Measurements from ENCODE around the gene CD81.
"Not testable (repeated sequence)": the region's sequence is repeated elsewhere in the genome, so short reads cannot be mapped to it uniquely, and the experiment has no call there.

The CD81 gene, protein sequence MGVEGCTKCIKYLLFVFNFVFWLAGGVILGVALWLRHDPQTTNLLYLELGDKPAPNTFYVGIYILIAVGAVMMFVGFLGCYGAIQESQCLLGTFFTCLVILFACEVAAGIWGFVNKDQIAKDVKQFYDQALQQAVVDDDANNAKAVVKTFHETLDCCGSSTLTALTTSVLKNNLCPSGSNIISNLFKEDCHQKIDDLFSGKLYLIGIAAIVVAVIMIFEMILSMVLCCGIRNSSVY

DNA sequence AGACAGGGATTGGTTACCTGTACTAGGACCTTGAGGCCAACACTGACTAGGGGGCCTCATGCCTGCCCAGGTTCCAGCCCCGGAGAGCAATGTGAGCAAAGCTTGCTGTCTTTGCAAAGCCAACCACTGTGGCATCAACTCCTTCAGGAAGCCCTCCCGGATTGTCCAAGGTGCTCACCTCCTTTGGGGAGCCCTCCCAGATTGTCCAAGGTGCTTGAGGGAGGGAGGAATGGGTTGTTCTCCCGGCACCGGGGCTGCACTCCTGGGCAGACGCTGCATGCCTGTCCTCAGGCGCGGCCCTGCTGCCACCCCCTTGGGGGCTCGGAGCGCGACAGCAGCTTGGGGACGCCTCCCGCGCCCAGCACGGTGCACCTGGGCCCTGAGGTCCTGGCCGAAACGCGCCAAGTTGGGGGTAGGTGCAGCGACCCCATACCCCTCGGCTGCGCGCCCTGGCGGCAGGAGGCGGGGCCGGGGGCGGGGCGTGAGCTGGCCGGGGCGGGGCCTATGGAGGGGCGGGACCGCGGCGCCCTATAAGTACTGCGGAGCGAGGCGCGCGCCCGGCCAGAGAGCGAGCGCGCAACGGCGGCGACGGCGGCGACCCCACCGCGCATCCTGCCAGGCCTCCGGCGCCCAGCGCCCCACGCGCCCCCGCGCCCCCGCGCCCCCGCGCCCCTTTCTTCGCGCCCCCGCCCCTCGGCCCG is at the start of gene CD81:
Gene CD81 (plus strand): TSS at position 560 of the 701 bp plus-strand sequence. CDS start 240 bp downstream, outside the sequence.
- H3K9me3 ChIP-seq, result peaks cover 14% of the 10 kb centered on the region; the same call in 1 of the 2 replicates
- H3K4me2 ChIP-seq, result peak within 1 kb of the TSS; percentile 89
- peaks cover 25% of the 10 kb centered on the region for H3K36me3 ChIP-seq
- H4K20me1 ChIP-seq, result peaks cover 56% of the 10 kb centered on the region
- H3K9ac ChIP-seq, result peak within 1 kb of the TSS; percentile 94
- no peaks in the 10 kb centered on the region for H3K27me3 ChIP-seq
- peak within 1 kb of the TSS; percentile 92 for H3K27ac ChIP-seq
- H3K4me1 ChIP-seq, result peaks cover 42% of the 10 kb centered on the region
- TF ChIP-seq Cebpa-rat (IDR thresholded peaks at IDR 0.05), result no peak
- H3K4me3 ChIP-seq, result peak within 1 kb of the TSS; percentile 97

DNA sequence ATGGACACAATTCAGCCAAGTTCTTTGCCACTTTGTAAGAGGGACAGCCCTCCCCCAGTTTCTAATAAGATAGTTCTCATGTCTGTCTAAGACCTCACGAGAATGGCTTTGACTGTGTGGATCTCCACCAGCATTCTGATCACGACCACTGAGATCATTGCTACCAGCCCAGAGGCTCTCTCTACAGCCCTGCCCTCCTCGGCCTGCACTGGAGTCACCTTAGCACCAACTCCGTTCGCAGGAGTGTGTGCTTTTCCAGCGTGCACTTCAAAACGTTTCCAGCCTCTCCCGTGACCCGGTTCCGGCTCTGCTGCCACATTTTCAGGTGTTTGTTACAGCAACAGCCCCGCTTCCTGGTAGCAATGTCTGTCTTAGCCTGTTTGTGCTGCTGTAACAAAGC is 49.1 kb upstream of the CD81 start:
- no peak overlapping the region for H3K9ac ChIP-seq
- no peak overlapping the region for H3K27ac ChIP-seq
- no peak for TF ChIP-seq Cebpa-rat (IDR thresholded peaks at IDR 0.05)
- H4K20me1 ChIP-seq, result no peaks in the 10 kb centered on the region
- peaks cover 7% of the 10 kb centered on the region for H3K4me1 ChIP-seq
- no peaks in the 10 kb centered on the region for H3K36me3 ChIP-seq
- peaks cover 27% of the 10 kb centered on the region for H3K9me3 ChIP-seq
- no peaks in the 10 kb centered on the region for H3K27me3 ChIP-seq
- no peak overlapping the region for H3K4me3 ChIP-seq
- H3K4me2 ChIP-seq, result no peak overlapping the region

DNA sequence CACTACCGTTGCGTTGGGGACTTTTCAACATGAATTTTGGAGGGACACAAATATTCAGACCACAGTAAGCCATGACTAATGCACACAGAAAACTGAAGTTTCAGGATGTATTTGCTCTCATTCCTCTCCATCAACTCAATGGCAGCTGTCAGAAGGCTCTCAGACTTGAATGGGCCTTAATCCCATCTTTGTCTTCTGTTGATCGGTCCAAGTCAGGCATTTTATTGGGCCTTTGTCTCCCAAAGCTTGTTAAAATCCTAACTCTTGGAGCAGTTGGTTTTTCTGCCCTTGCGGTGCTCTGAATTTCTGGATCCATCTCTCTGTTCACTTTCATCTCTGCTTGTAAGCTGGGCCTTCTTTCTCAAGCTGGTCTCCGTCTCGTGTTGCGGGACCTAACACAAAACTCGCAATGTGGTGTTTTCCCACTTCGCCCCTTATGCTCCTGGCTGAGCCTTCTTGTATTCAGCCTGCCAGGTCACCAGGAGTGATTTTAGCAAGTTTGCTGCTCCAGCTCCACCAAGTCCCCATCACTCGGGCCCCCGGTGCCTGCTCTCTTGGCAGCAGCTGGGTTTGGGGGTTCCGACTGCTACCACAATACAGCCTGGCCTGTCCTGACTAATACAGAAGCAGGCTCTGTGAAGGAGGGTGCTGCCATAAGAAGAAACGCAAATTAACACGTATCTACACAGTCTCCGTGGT is 48.3 kb upstream of the CD81 start:
- Histone ChIP-seq H3K36me3 (no peaks in the 10 kb centered on the region), H3K27ac (no peak overlapping the region), H3K9ac (no peak overlapping the region), H4K20me1 (no peaks in the 10 kb centered on the region), H3K4me2 (peak overlapping the region; percentile 14; the same call in 1 of the 2 replicates), H3K4me1 (peaks cover 7% of the 10 kb centered on the region), H3K27me3 (no peaks in the 10 kb centered on the region), H3K9me3 (peaks cover 25% of the 10 kb centered on the region), H3K4me3 (no peak overlapping the region)
- no peak for TF ChIP-seq Cebpa-rat (IDR thresholded peaks at IDR 0.05)

DNA sequence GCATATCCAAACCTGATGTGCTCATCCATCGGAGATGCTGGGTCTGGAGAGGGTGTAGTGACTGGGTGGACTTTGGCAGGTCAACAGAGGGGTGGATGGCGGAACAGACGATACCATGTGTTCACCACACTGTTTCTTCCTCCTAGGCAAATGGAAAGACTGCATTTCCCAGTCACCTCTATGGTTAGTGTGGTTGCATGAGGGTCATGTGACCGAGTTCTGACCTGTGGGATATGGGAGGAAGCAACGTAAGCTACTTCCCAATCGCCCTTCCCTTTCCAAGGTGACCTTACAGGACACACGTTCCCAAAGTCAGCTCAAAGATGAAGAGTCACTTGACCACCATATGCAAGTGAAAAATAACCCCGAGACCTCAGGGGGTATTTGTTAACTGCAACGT is 47.6 kb upstream of the CD81 start:
- Histone ChIP-seq H3K27me3 (no peaks in the 10 kb centered on the region), H3K9ac (no peak overlapping the region), H3K4me3 (no peak overlapping the region), H3K27ac (no peak overlapping the region), H3K4me1 (peaks cover 7% of the 10 kb centered on the region), H3K36me3 (no peaks in the 10 kb centered on the region), H3K4me2 (0 out of 2 replicates have a peak overlapping the region, but pooled peaks have one; percentile 14), H3K9me3 (peaks cover 25% of the 10 kb centered on the region), H4K20me1 (no peaks in the 10 kb centered on the region)
- TF ChIP-seq Cebpa-rat (IDR thresholded peaks at IDR 0.05), result no peak

DNA sequence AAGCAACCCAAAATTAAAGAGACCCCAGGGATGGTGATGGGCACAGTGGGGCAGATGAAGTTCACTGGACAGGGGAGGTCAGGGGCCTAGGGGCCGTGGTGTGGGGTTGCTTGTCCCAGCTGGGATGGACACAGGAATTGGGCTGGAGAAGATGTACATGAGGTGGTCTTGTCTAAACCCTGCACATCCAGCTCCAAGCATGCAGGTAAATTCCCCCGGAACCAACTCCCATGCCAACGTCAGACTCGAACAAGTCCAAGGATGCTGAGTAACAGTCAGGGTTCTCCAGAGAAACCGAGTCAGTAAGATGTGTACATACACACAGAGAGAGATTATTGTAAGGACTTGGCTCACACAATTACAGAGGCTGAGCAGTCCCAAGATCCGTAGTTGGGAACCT is 46.4 kb upstream of the CD81 start:
- Histone ChIP-seq H3K9ac (no peak overlapping the region), H3K4me1 (peaks cover 7% of the 10 kb centered on the region), H3K27me3 (no peaks in the 10 kb centered on the region), H3K4me3 (no peak overlapping the region), H3K27ac (no peak overlapping the region), H3K36me3 (no peaks in the 10 kb centered on the region), H3K9me3 (peaks cover 25% of the 10 kb centered on the region), H4K20me1 (no peaks in the 10 kb centered on the region), H3K4me2 (no peak overlapping the region)
- TF ChIP-seq Cebpa-rat (IDR thresholded peaks at IDR 0.05), result no peak

DNA sequence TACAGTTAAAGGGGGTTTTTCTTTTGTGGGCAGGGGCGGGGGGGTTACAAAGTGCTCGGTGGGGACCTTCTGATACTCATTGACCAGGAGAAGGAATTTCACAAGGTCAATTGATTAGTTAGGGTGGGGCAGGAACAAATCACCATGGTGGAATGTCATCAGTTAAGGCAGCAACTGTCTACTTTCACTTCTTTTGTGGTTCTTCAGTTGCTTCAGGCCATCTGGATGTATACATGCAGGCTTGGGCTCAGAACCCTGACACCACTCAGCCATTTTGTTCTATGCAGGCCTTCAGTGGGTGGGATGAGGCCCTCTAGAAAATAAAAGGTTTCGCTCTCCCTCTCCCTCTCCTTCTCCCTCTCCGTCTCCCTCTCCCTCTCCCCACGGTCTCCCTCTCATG is 45.7 kb upstream of the CD81 start:
- TF ChIP-seq Cebpa-rat (IDR thresholded peaks at IDR 0.05), result no peak
- Histone ChIP-seq H3K9ac (no peak overlapping the region), H3K36me3 (no peaks in the 10 kb centered on the region), H3K27me3 (no peaks in the 10 kb centered on the region), H3K9me3 (peaks cover 25% of the 10 kb centered on the region), H3K4me3 (no peak overlapping the region), H4K20me1 (no peaks in the 10 kb centered on the region), H3K4me1 (peaks cover 7% of the 10 kb centered on the region), H3K4me2 (no peak overlapping the region), H3K27ac (no peak overlapping the region)

DNA sequence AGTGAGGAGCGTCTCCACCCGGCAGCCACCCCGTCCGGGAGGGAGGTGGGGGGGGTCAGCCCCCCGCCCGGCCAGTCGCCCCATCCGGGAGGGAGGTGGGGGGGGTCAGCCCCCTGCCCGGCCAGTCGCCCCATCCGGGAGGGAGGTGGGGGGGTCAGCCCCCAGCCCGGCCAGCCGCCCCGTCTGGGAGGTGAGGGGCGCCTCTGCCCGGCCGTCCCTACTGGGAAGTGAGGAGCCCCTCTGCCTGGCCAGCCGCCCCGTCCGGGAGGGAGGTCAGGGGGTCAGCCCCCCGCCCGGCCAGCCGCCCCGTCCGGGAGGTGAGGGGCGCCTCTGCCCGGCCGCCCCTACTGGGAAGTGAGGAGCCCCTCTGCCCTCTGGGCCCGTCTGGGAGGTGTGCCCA is 44.5 kb upstream of the CD81 start:
- H4K20me1 ChIP-seq, H3K36me3 ChIP-seq, H3K27me3 ChIP-seq, H3K27ac ChIP-seq, H3K4me3 ChIP-seq, H3K4me2 ChIP-seq, H3K4me1 ChIP-seq, H3K9ac ChIP-seq: not testable (repeated sequence)
- H3K9me3 ChIP-seq, result peaks cover 25% of the 10 kb centered on the region

DNA sequence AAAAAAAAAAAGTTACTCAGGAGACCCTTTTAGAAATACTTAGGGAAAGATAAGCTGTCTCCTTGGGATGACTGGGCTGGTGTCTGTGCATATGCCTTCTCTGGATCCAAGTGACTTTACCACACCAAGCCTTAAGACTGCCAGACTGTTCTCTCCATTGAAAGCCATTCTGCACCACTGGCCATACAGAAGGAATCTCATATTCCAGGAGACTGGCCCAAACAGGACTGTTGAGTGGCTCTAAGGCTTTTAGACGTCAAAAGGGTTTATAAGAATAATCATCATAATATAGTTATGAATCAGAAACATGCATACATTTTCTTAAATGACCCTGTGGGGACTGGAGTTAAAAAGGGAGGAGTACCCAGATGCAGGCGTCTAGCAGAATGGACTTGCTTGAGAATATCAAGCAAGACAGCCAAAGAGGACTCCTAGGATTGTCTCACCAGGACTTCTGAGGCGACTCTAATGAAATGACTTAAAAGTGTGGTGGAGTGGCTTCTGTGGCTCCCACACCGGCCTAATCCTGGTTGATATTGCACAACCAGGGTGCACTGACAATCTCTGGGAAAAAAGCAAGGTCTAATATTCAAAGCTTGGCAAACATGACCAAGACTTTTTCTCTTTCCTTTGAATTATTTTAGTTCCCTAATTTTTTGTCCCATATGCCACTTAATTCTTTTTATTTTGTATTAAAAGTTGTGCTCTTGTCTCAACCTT is 43.5 kb upstream of the CD81 start:
- not testable (repeated sequence) for H3K27me3 ChIP-seq, H3K4me1 ChIP-seq, H4K20me1 ChIP-seq, H3K4me2 ChIP-seq, H3K27ac ChIP-seq, H3K9ac ChIP-seq, H3K36me3 ChIP-seq, H3K4me3 ChIP-seq
- H3K9me3 ChIP-seq, result peaks cover 25% of the 10 kb centered on the region

DNA sequence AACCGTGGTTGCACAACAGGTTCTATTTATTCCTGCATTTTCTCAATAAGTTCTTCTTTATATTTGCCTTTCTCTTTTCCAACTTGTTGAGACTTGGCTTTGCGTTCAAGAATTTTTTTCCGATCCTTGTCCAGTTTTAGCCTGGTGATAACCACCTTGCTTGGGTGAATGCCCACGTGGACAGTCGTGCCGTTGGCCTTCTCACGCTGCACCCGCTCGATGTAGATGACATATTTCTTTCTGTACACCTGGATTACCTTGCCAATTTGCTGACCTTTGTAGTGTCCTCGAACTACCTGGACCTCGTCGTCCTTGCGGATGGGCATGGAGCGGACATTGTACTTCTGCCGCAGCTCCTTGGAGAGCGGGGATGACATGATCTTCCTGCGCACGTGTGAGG is 41.8 kb upstream of the CD81 start:
- not testable (repeated sequence) for H3K27me3 ChIP-seq, H3K4me2 ChIP-seq, H3K27ac ChIP-seq, H3K9ac ChIP-seq, H3K4me3 ChIP-seq, H3K4me1 ChIP-seq, H4K20me1 ChIP-seq, H3K36me3 ChIP-seq
- H3K9me3 ChIP-seq, result peaks cover 19% of the 10 kb centered on the region

DNA sequence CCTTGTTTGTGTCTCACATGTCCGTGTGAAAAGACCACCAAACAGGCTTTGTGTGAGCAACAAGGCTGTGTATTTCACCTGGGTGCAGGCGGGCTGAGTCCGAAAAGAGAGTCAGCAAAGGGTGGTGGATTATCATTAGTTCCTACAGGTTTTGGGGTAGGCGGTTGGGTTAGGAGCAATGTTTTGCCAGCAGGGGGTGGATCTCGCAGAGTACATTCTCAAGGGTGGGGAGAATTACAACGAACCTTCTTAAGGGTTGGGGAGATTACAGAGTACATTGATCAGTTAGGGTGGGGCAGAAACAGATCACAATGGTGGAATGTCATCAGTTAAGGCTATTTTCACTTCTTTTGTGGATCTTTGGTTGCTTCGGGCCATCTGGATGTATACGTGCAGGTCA is 38.4 kb upstream of the CD81 start:
- H4K20me1 ChIP-seq, H3K4me3 ChIP-seq, H3K27me3 ChIP-seq, H3K4me2 ChIP-seq, H3K9ac ChIP-seq, H3K9me3 ChIP-seq, H3K36me3 ChIP-seq, H3K4me1 ChIP-seq, H3K27ac ChIP-seq: not testable (repeated sequence)
